AG09309 (cell line): ENCODE results near the gene RALGPS1.

Experiments
- DNase-seq: peaks from one replicate; pipeline ENCODE4 v3.0.0-alpha.2; 2010; ENCODE audit warnings: low read depth
- H3K4me3 ChIP-seq: 2 replicates; pipeline ENCODE4 v1.5.1; 2011; ENCODE audit warnings: mild to moderate bottlenecking, low read depth, low read length, moderate library complexity; ENCODE audit not compliant: control insufficient read depth
- CTCF ChIP-seq: IDR thresholded peaks from 2 replicates; pipeline ENCODE4 v1.5.1; 2011; ENCODE audit warnings: mild to moderate bottlenecking, low read depth, low read length, inconsistent platforms; ENCODE audit not compliant: insufficient read depth, control insufficient read depth; ENCODE audit errors: missing control alignments

The RALGPS1 gene

GRCh38 chr9:127233989-127234388, 319.4 kb downstream of the RALGPS1 start:
- H3K4me3 ChIP-seq, result no peak overlapping the region
- DNase-seq, result no peak
- TF ChIP-seq CTCF, result no peak

GRCh38 chr9:127237801-127238200, 323.2 kb downstream of the RALGPS1 start:
- no peak for TF ChIP-seq CTCF
- no peak for DNase-seq
- no peak overlapping the region for H3K4me3 ChIP-seq

GRCh38 chr9:127241354-127241753, 326.8 kb downstream of the RALGPS1 start:
- H3K4me3 ChIP-seq, result no peak overlapping the region
- DNase-seq, result no peak
- no peak for TF ChIP-seq CTCF

- peak; percentile 48 for DNase-seq
- H3K4me3 ChIP-seq, result peak overlapping the region; percentile 75
- TF ChIP-seq CTCF, result no peak
Observed at GRCh38 chr9:127244609-127245601, 330.3 kb downstream of the RALGPS1 start.

GRCh38 chr9:127245637-127246164, 331.1 kb downstream of the RALGPS1 start:
- peak overlapping the region; percentile 75 for H3K4me3 ChIP-seq
- no peak for TF ChIP-seq CTCF
- no peak for DNase-seq

GRCh38 chr9:127248241-127248640, 333.7 kb downstream of the RALGPS1 start:
- no peak for DNase-seq
- no peak overlapping the region for H3K4me3 ChIP-seq
- TF ChIP-seq CTCF, result no peak
